ENCODE measurements around the gene RFX2. TPM values are rescaled to one million over a fixed set of nuclear protein-coding genes. Genes with fewer than 3 reads are reported as not detected.

RFX2 gene
- total and polyA plus RNA-seq, 7 experiments from 2014 or later, result 3.8 to 18.4 (median 8.2) TPM

GRCh38 chr19:5943623-5944022 is 166.7 kb downstream of the RFX2 start:
- no peaks in the 10 kb centered on the region for H3K9me3 Mint-ChIP-seq
- H3K27ac ChIP-seq (ENCODE audit: low read depth, low read length), result no peak overlapping the region

More at GRCh38 chr19:5943623-5944022, 166.7 kb downstream of the RFX2 start:
- H3K27me3 ChIP-seq (ENCODE audit: control insufficient read depth in 2 of 2, insufficient read depth in 2 of 2, low read length in 2 of 2), result no peaks in the 10 kb centered on the region
- no peak overlapping the region for H3K4me3 Mint-ChIP-seq
- ATAC-seq (no peak), DNase-seq (no peak)
- intact Hi-C loops (cut with micrococcal nuclease), result no loop called here
- POLR2A ChIA-PET, result no interaction called here
- H3K4me1 ChIP-seq (ENCODE audit: control insufficient read depth in 2 of 2, insufficient read depth in 2 of 2, low read length in 2 of 2), result peaks cover 9 to 21% of the 10 kb centered on the region in 2 donors
- H3K9me3 ChIP-seq (ENCODE audit: control insufficient read depth in 2 of 3, low read length in 3 of 3), result no peaks in the 10 kb centered on the region
- CTCF ChIA-PET, result no interaction called here
- H3K36me3 Mint-ChIP-seq, result peaks cover 0 to 21% (median 0%) of the 10 kb centered on the region in 5 donors
- H3K36me3 ChIP-seq (ENCODE audit: control insufficient read depth in 2 of 3, insufficient read depth in 3 of 3, low read length in 3 of 3), result peaks cover 0 to 38% (median 8%) of the 10 kb centered on the region in 3 experiments
- H3K27me3 Mint-ChIP-seq, result no peaks in the 10 kb centered on the region
- H3K4me3 ChIP-seq (ENCODE audit: low read length), result no peak overlapping the region
- H3K27ac Mint-ChIP-seq, result peak overlapping the region in 2 of 9 donors; percentile 38 to 56
- H3K4me1 Mint-ChIP-seq, result peaks cover 21 to 59% (median 40%) of the 10 kb centered on the region in 7 donors

Other genes starting within 250 kb of the RFX2 start
- gene FUT5, start 240.0 kb downstream of the RFX2 start, total RNA-seq, result 1 to 10 TPM in 2 of 5 experiments, under 1 TPM in 1, not detected in 2; 0.24 to 6.2 (median 2.5) TPM
- gene FUT5, start 240.0 kb downstream of the RFX2 start, polyA plus RNA-seq, result not detected
- 100 to 1,000 TPM; 108 to 241 (median 135) TPM for gene NDUFA11, start 206.7 kb downstream of the RFX2 start, total RNA-seq
- 100 to 1,000 TPM; 381 to 415 TPM for gene NDUFA11, start 206.7 kb downstream of the RFX2 start, polyA plus RNA-seq
- 10 to 100 TPM; 13.1 to 39.4 (median 27.8) TPM for gene VMAC, start 205.6 kb downstream of the RFX2 start, total RNA-seq
- gene VMAC, start 205.6 kb downstream of the RFX2 start, polyA plus RNA-seq, result 1 to 10 TPM; 6.3 to 7.0 TPM
- 10 to 100 TPM; 22.1 to 80.6 (median 58.5) TPM for gene CAPS, start 196.2 kb downstream of the RFX2 start, total RNA-seq
- 1 to 10 TPM; 1.6 to 4.1 TPM for gene CAPS, start 196.2 kb downstream of the RFX2 start, polyA plus RNA-seq
- gene RANBP3, start 132.4 kb downstream of the RFX2 start, total RNA-seq, result 100 to 1,000 TPM in 1 of 5 experiments, 10 to 100 TPM in 4; 88.3 to 104 (median 94.0) TPM
- gene RANBP3, start 132.4 kb downstream of the RFX2 start, polyA plus RNA-seq, result 10 to 100 TPM in 1 of 2 donors, 1 to 10 TPM in 1; 7.0 to 12.4 TPM
- gene ACSBG2, start 25.2 kb upstream of the RFX2 start, total RNA-seq, result not detected
- gene ACSBG2, start 25.2 kb upstream of the RFX2 start, polyA plus RNA-seq, result not detected
- 10 to 100 TPM; 33.3 to 47.5 (median 39.0) TPM for gene MLLT1, start 169.5 kb upstream of the RFX2 start, total RNA-seq
- 1 to 10 TPM in 1 of 2 donors, under 1 TPM in 1; 0.57 to 1.8 TPM for gene MLLT1, start 169.5 kb upstream of the RFX2 start, polyA plus RNA-seq
- 1 to 10 TPM in 2 of 5 experiments, under 1 TPM in 3; 0.65 to 2.9 (median 0.87) TPM for gene ACER1, start 223.1 kb upstream of the RFX2 start, total RNA-seq
- 1 to 10 TPM; 1.1 to 3.9 TPM for gene ACER1, start 223.1 kb upstream of the RFX2 start, polyA plus RNA-seq

Measured in naive thymus-derived CD4-positive, alpha-beta T cell (primary cell).